Measurements from ENCODE around the gene POLH. TPM values are rescaled to one million over a fixed set of nuclear protein-coding genes. Genes with fewer than 3 reads are reported as not detected.

The POLH gene
- polyA plus RNA-seq, 1 of the 3 experiments (the other 2 are of a cell fraction): 11.5 TPM

DNA sequence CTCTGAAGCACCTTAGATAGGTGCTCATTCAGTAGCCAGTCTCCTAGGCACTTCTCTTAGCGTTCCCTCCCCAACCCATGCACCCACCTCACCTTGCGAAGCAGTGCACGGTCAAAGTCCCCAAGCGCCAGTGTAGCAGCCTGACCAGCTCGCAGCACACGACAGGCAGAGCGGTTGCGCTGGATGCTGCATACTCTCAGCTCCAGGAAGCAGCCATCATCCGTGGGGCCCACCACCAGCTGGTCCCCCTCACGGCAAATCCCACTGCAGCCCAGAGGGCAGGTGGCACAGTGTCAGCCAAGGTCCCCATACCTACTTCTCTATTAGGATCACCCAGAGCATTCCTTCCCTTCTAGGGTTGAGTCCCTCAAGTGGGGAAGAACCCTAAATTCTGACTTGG is 46.6 kb downstream of the POLH start:
- no peaks in the 10 kb centered on the region for H4K20me1 ChIP-seq (ENCODE audit: insufficient read depth)
- WGBS (ENCODE audit: low lambda C conversion rate): 92% methylated on average over 5 of the region's 10 CpGs
- no peak overlapping the region for H3K4me2 ChIP-seq
- H3K9ac ChIP-seq: no peak overlapping the region
- no peaks in the 10 kb centered on the region for H3K27me3 ChIP-seq (ENCODE audit: insufficient read depth)
- no peak overlapping the region for H2AFZ ChIP-seq (ENCODE audit: low read depth)
- CTCF ChIA-PET: interaction anchor here (1.0 to 6.4 kb wide), 2 partner anchors 14 to 147 kb away, joined by 4 to 39 read pairs; partner anchors contain the start of gene VEGFA
- peaks cover 35% of the 10 kb centered on the region for H3F3A ChIP-seq (replicated peaks; ENCODE audit: insufficient read depth)
- H3K27ac ChIP-seq (ENCODE audit: low read depth in 2 of 2, low read length in 1 of 2): no peak overlapping the region
- no peak for TF ChIP-seq SMC3 (IDR thresholded peaks at IDR 0.05; ENCODE audit: low read depth, low read length)
- no peak for TF ChIP-seq TAF1 (IDR thresholded peaks at IDR 0.05; ENCODE audit: borderline replicate concordance, low read depth, low read length)
- H3K79me2 ChIP-seq (ENCODE audit: insufficient read depth): peaks cover 26% of the 10 kb centered on the region
- POLR2A ChIA-PET: no interaction called here
- no peak for DNase-seq
- no peaks in the 10 kb centered on the region for H3K9me2 ChIP-seq
- H3K9me3 ChIP-seq: no peaks in the 10 kb centered on the region
- no peak overlapping the region for H3K4me3 ChIP-seq (ENCODE audit: low read depth in 2 of 2, low read length in 1 of 2)
- peaks cover 64 to 71% of the 10 kb centered on the region in 2 experiments for H3K36me3 ChIP-seq (replicated peaks in 1 of 2; ENCODE audit: control insufficient read depth in 1 of 2, insufficient read depth in 2 of 2, low read length in 1 of 2)
- H3K4me1 ChIP-seq (ENCODE audit: control insufficient read depth in 1 of 2, insufficient read depth in 2 of 2, low read depth in 1 of 2, low read length in 1 of 2): peaks cover 1 to 12% of the 10 kb centered on the region in 2 experiments

DNA sequence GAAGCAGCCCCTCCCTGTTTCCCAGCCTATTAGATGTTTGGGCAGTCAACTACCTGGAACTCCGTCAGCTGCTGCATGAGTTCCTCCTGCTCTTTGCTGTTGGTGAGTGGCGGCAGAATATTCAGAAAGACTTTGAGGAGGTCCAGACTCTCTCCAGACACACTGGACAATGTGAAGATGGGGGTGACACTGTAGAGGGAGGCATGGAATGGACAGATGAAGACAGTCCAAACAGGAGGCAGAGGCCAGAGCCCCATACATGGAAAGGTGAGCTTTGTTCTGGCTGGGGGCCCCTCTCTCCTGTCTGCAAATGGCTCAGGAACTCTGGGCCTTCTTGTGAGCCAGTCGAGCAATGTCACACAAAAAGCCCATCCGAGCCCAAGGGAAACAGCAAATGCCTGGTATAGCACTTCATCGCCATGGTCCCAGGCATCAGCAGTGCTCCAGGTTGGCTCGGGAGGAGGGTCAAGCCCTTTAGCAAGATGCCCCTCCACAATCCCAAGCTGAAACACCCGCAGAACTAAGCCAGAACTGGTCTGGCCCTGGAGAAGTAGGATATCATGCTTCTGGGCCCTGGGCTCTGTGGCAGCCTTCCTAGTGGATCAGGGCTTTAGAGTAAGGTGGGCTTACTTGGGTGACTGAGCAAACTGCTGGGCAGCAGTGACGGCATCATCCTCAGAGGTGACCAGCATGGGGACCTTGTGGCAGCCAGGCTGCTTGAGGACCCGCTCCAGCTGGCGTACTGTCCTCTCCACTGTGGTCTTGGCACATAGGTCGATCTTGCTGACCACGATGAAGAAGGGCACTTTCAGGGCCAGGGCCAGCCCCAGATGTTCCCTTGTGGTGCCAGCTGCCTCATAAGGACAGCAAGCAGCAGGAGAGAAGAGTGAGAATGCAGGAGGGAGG is 48.1 kb downstream of the POLH start:
- ChIA-PET CTCF (interaction anchor here (1.0 to 2.2 kb wide), 2 partner anchors 13 to 16 kb away, joined by 3 to 11 read pairs; no protein-coding TSS in a partner anchor), POLR2A (no interaction called here)
- no peaks in the 10 kb centered on the region for H3K9me3 ChIP-seq
- H3K27ac ChIP-seq (ENCODE audit: low read depth in 2 of 2, low read length in 1 of 2): no peak overlapping the region; a peak in 1 of 4 replicates
- peaks cover 5 to 17% of the 10 kb centered on the region in 2 experiments for H3K4me1 ChIP-seq (ENCODE audit: control insufficient read depth in 1 of 2, insufficient read depth in 2 of 2, low read depth in 1 of 2, low read length in 1 of 2)
- no peak overlapping the region for H3K9ac ChIP-seq
- H3K36me3 ChIP-seq (replicated peaks in 1 of 2; ENCODE audit: control insufficient read depth in 1 of 2, insufficient read depth in 2 of 2, low read length in 1 of 2): peaks cover 63 to 64% of the 10 kb centered on the region in 2 experiments
- H3F3A ChIP-seq (replicated peaks; ENCODE audit: insufficient read depth): peaks cover 20% of the 10 kb centered on the region
- H3K9me2 ChIP-seq: no peaks in the 10 kb centered on the region
- no peak for TF ChIP-seq GATA2 (CRISPR knock-in tag; IDR thresholded peaks at IDR 0.05)
- TF ChIP-seq POLR2AphosphoS5 (IDR thresholded peaks at IDR 0.05; ENCODE audit: low read depth, low read length): no peak; the same call in 1 of the 2 replicates
- TF ChIP-seq NRF1 (IDR thresholded peaks at IDR 0.05; ENCODE audit: low read depth, low read length): no peak
- no peak for TF ChIP-seq ELF1 (IDR thresholded peaks at IDR 0.05)
- TF ChIP-seq, protein P1, sequence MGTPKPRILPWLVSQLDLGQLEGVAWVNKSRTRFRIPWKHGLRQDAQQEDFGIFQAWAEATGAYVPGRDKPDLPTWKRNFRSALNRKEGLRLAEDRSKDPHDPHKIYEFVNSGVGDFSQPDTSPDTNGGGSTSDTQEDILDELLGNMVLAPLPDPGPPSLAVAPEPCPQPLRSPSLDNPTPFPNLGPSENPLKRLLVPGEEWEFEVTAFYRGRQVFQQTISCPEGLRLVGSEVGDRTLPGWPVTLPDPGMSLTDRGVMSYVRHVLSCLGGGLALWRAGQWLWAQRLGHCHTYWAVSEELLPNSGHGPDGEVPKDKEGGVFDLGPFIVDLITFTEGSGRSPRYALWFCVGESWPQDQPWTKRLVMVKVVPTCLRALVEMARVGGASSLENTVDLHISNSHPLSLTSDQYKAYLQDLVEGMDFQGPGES (IDR thresholded peaks at IDR 0.05; ENCODE audit: low read depth, low read length): no peak
- TF ChIP-seq TAF1 (IDR thresholded peaks at IDR 0.05; ENCODE audit: borderline replicate concordance, low read depth, low read length): no peak
- TF ChIP-seq SIN3A (IDR thresholded peaks at IDR 0.05; ENCODE audit: borderline replicate concordance, low read depth, low read length): no peak
- TF ChIP-seq RAD21 (IDR thresholded peaks at IDR 0.05; ENCODE audit: low read length): no peak
- TF ChIP-seq GABPA (IDR thresholded peaks at IDR 0.05; ENCODE audit: low read depth): no peak
- TF ChIP-seq MEF2A (IDR thresholded peaks at IDR 0.05; ENCODE audit: borderline replicate concordance, low read depth): no peak
- TF ChIP-seq, protein P2, sequence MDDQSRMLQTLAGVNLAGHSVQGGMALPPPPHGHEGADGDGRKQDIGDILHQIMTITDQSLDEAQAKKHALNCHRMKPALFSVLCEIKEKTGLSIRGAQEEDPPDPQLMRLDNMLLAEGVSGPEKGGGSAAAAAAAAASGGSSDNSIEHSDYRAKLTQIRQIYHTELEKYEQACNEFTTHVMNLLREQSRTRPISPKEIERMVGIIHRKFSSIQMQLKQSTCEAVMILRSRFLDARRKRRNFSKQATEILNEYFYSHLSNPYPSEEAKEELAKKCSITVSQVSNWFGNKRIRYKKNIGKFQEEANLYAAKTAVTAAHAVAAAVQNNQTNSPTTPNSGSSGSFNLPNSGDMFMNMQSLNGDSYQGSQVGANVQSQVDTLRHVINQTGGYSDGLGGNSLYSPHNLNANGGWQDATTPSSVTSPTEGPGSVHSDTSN (IDR thresholded peaks at IDR 0.05): no peak
- TF ChIP-seq TCF12 (IDR thresholded peaks at IDR 0.05): no peak
- TF ChIP-seq MXI1 (IDR thresholded peaks at IDR 0.05; ENCODE audit: low read depth, low read length): no peak
- TF ChIP-seq, protein P3, sequence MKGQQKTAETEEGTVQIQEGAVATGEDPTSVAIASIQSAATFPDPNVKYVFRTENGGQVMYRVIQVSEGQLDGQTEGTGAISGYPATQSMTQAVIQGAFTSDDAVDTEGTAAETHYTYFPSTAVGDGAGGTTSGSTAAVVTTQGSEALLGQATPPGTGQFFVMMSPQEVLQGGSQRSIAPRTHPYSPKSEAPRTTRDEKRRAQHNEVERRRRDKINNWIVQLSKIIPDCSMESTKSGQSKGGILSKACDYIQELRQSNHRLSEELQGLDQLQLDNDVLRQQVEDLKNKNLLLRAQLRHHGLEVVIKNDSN (IDR thresholded peaks at IDR 0.05; ENCODE audit: borderline replicate concordance, low read depth): no peak
- TF ChIP-seq, protein P4, sequence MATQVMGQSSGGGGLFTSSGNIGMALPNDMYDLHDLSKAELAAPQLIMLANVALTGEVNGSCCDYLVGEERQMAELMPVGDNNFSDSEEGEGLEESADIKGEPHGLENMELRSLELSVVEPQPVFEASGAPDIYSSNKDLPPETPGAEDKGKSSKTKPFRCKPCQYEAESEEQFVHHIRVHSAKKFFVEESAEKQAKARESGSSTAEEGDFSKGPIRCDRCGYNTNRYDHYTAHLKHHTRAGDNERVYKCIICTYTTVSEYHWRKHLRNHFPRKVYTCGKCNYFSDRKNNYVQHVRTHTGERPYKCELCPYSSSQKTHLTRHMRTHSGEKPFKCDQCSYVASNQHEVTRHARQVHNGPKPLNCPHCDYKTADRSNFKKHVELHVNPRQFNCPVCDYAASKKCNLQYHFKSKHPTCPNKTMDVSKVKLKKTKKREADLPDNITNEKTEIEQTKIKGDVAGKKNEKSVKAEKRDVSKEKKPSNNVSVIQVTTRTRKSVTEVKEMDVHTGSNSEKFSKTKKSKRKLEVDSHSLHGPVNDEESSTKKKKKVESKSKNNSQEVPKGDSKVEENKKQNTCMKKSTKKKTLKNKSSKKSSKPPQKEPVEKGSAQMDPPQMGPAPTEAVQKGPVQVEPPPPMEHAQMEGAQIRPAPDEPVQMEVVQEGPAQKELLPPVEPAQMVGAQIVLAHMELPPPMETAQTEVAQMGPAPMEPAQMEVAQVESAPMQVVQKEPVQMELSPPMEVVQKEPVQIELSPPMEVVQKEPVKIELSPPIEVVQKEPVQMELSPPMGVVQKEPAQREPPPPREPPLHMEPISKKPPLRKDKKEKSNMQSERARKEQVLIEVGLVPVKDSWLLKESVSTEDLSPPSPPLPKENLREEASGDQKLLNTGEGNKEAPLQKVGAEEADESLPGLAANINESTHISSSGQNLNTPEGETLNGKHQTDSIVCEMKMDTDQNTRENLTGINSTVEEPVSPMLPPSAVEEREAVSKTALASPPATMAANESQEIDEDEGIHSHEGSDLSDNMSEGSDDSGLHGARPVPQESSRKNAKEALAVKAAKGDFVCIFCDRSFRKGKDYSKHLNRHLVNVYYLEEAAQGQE (IDR thresholded peaks at IDR 0.05; ENCODE audit: low read depth, low read length): no peak
- no peak for TF ChIP-seq YY1 (IDR thresholded peaks at IDR 0.05; ENCODE audit: low read depth)
- no peaks in the 10 kb centered on the region for H3K27me3 ChIP-seq (ENCODE audit: insufficient read depth)
- 96% methylated on average over 7 of the region's 12 CpGs for WGBS (ENCODE audit: low lambda C conversion rate)
- H3K4me3 ChIP-seq (ENCODE audit: low read depth in 2 of 2, low read length in 1 of 2): no peak overlapping the region
- DNase-seq: no peak
- H4K20me1 ChIP-seq (ENCODE audit: insufficient read depth): no peaks in the 10 kb centered on the region
- no peak overlapping the region for H3K4me2 ChIP-seq
- H2AFZ ChIP-seq (ENCODE audit: low read depth): no peak overlapping the region
- peaks cover 40% of the 10 kb centered on the region for H3K79me2 ChIP-seq (ENCODE audit: insufficient read depth)

Data from SK-N-SH (cell line).